Measurements from ENCODE around the gene FAM13A. TPM values are rescaled to one million over a fixed set of nuclear protein-coding genes. Genes with fewer than 3 reads are reported as not detected.

Gene FAM13A
- total and polyA plus RNA-seq, 2 donors (not counting 3 experiments of a cell fraction or from before 2014, with no cell fraction given), result 3.3 to 10.5 TPM

DNA sequence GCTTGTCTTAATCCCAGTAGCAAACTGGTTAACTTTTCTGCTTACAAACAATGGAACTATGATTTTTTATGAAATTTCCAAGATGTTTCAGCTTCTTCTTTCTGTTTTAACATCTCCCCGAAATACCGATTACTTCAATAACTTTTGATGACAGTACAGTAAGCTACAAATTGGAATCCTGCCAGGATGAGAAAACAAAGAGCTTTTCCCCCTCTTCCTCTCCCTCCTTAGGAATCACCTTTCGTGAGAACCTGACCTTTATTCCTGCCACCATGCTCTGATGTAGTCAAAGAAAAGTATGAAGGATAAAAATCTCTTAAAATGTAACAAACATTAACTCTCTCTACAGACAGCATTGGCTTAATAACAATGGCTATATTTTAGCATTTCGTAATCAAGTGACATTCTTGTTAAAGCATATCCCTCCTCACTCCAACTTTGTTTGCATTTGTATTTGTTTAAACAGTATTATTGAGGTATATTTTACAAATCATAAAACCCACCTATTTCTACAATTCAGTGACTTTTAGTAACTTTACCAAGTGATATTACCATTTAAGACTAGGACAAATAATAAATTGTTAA, 210.7 kb downstream of the FAM13A start:
- H3K4me3 ChIP-seq (replicated peaks in 1 of 3; ENCODE audit: insufficient read depth in 1 of 3, low read depth in 1 of 3, low read length in 3 of 3), result no peak overlapping the region
- no peak overlapping the region for H3K4me2 ChIP-seq (ENCODE audit: insufficient read depth, low read length)
- H3K9me3 ChIP-seq (replicated peaks; ENCODE audit: control insufficient read depth, insufficient read depth, low read length), result no peaks in the 10 kb centered on the region
- H3K36me3 ChIP-seq (ENCODE audit: control insufficient read depth in 2 of 2, extremely low read depth in 1 of 2, insufficient read depth in 2 of 2, low read length in 2 of 2), result no peaks in the 10 kb centered on the region
- peak; percentile 45 for DNase-seq (ENCODE audit: low read depth, low spot score)
- ChIA-PET POLR2A (no interaction called here), CTCF (interaction anchor here (0.6 to 2.2 kb wide), 4 partner anchors 12 to 177 kb away, joined by 3 to 6 read pairs (median 4); no protein-coding TSS in a partner anchor)
- intact Hi-C loops (cut with micrococcal nuclease) (no loop called here), dilution Hi-C loops (cut with MboI; ENCODE audit: extremely low pct_ligation_motif_present, low sequenced_read_pairs) (no loop called here)
- H3K4me1 ChIP-seq (ENCODE audit: control insufficient read depth, extremely low read depth, insufficient read depth, low read length), result peaks cover 11% of the 10 kb centered on the region
- no peak overlapping the region for H2AFZ ChIP-seq (ENCODE audit: low read depth, low read length)
- FAIRE-seq, result no peak
- TF ChIP-seq, protein P1, sequence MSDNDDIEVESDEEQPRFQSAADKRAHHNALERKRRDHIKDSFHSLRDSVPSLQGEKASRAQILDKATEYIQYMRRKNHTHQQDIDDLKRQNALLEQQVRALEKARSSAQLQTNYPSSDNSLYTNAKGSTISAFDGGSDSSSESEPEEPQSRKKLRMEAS (IDR thresholded peaks at IDR 0.05; ENCODE audit: insufficient read depth, insufficient read length), result no peak
- TF ChIP-seq FOS (IDR thresholded peaks at IDR 0.05; ENCODE audit: borderline replicate concordance, insufficient read depth, low read length), result no peak
- no peak for TF ChIP-seq POLR2A (IDR thresholded peaks at IDR 0.05; ENCODE audit: low read depth, low read length)
- TF ChIP-seq EZH2 (IDR thresholded peaks at IDR 0.05; ENCODE audit: borderline replicate concordance, low read depth, low read length, severe bottlenecking), result no peak
- no peak for TF ChIP-seq GATA2 (IDR thresholded peaks at IDR 0.05; ENCODE audit: insufficient read depth, insufficient read length, low read depth, low read length)
- TF ChIP-seq MYC (IDR thresholded peaks at IDR 0.05; ENCODE audit: low read depth, low read length), result no peak
- TF ChIP-seq POLR2AphosphoS5 (IDR thresholded peaks at IDR 0.05; ENCODE audit: insufficient read depth, low read depth, low read length), result no peak
- TF ChIP-seq, protein P2, sequence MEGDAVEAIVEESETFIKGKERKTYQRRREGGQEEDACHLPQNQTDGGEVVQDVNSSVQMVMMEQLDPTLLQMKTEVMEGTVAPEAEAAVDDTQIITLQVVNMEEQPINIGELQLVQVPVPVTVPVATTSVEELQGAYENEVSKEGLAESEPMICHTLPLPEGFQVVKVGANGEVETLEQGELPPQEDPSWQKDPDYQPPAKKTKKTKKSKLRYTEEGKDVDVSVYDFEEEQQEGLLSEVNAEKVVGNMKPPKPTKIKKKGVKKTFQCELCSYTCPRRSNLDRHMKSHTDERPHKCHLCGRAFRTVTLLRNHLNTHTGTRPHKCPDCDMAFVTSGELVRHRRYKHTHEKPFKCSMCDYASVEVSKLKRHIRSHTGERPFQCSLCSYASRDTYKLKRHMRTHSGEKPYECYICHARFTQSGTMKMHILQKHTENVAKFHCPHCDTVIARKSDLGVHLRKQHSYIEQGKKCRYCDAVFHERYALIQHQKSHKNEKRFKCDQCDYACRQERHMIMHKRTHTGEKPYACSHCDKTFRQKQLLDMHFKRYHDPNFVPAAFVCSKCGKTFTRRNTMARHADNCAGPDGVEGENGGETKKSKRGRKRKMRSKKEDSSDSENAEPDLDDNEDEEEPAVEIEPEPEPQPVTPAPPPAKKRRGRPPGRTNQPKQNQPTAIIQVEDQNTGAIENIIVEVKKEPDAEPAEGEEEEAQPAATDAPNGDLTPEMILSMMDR (IDR thresholded peaks at IDR 0.05; ENCODE audit: extremely low read depth in 1 of 2, insufficient read depth in 1 of 2, low read depth in 1 of 2, low read length in 2 of 2), result no peak
- TF ChIP-seq JUN (IDR thresholded peaks at IDR 0.05; ENCODE audit: borderline replicate concordance, insufficient read depth, insufficient read length, low read depth), result no peak
- H3K9ac ChIP-seq (replicated peaks; ENCODE audit: extremely low read depth, insufficient read depth, low read length), result no peak overlapping the region
- H3K27ac ChIP-seq (ENCODE audit: insufficient read depth, low read depth, low read length), result no peak overlapping the region
- H3K79me2 ChIP-seq (ENCODE audit: control insufficient read depth, insufficient read depth, low read length), result no peaks in the 10 kb centered on the region
- no TSS peak for BruUV-seq (replicated peaks)
- no peaks in the 10 kb centered on the region for H3K9me1 ChIP-seq (replicated peaks; ENCODE audit: control insufficient read depth, extremely low read depth, insufficient read depth, low read length)
- H3K27me3 ChIP-seq (ENCODE audit: control insufficient read depth in 2 of 2, insufficient read depth in 2 of 2, low read length in 2 of 2), result peaks cover 0 to 2% of the 10 kb centered on the region in 2 experiments
- no peaks in the 10 kb centered on the region for H4K20me1 ChIP-seq (replicated peaks; ENCODE audit: control insufficient read depth, extremely low read depth, insufficient read depth, low read length)
